SK-N-MC (cell line): ENCODE data around the gene VPS37B.
"Not testable (repeated sequence)": the region's sequence is repeated elsewhere in the genome, so short reads cannot be mapped to it uniquely, and the experiment has no call there.

ENCODE experiments used
- DNase-seq: peaks from one replicate; pipeline ENCODE4 v3.0.0-alpha.2; 2011; ENCODE audit warnings: low read depth, low spot score
- H3K27ac ChIP-seq: fragments of 200-600 bp; sonication (generic); 2 replicates; pipeline ENCODE4 v1.5.1; 2016; ENCODE audit warnings: mixed run types
- H3K36me3 ChIP-seq: fragments of 200-600 bp; sonication (generic); 2 replicates; pipeline ENCODE4 v1.6.1; 2017; ENCODE audit warnings: antibody characterized with exemption, low read length, mixed read lengths; ENCODE audit not compliant: insufficient read depth
- H3K4me3 ChIP-seq: fragments of 200-600 bp; sonication (generic); 2 replicates; pipeline ENCODE4 v1.5.1; 2016
- H3K9ac ChIP-seq: fragments of 200-600 bp; sonication (generic); 2 replicates; pipeline ENCODE4 v1.8.0; 2017; ENCODE audit warnings: mixed run types, mixed read lengths; ENCODE audit not compliant: insufficient read length
- H3K9me3 ChIP-seq: fragments of 200-600 bp; sonication (generic); 2 replicates; pipeline ENCODE4 v1.6.1; 2017; ENCODE audit warnings: low read depth, mild to moderate bottlenecking, antibody characterized with exemption, low read length, moderate library complexity, mixed read lengths
- EZH2 ChIP-seq: fragments of 200-600 bp; sonication (generic); IDR thresholded peaks from one replicate; pipeline ENCODE4 v1.6.1; 2017; ENCODE audit warnings: antibody characterized with exemption
- FOXP2 ChIP-seq: optimal IDR thresholded peaks from 2 replicates; pipeline ENCODE3; 2011; ENCODE audit warnings: mild to moderate bottlenecking, moderate library complexity; ENCODE audit not compliant: insufficient read depth; ENCODE audit errors: extremely low read length, control extremely low read depth
- POLR2AphosphoS5 ChIP-seq: IDR thresholded peaks from 2 replicates; pipeline ENCODE4 v1.6.1; 2012; ENCODE audit warnings: mild to moderate bottlenecking, low read depth, low read length, borderline replicate concordance

The VPS37B gene

DNA sequence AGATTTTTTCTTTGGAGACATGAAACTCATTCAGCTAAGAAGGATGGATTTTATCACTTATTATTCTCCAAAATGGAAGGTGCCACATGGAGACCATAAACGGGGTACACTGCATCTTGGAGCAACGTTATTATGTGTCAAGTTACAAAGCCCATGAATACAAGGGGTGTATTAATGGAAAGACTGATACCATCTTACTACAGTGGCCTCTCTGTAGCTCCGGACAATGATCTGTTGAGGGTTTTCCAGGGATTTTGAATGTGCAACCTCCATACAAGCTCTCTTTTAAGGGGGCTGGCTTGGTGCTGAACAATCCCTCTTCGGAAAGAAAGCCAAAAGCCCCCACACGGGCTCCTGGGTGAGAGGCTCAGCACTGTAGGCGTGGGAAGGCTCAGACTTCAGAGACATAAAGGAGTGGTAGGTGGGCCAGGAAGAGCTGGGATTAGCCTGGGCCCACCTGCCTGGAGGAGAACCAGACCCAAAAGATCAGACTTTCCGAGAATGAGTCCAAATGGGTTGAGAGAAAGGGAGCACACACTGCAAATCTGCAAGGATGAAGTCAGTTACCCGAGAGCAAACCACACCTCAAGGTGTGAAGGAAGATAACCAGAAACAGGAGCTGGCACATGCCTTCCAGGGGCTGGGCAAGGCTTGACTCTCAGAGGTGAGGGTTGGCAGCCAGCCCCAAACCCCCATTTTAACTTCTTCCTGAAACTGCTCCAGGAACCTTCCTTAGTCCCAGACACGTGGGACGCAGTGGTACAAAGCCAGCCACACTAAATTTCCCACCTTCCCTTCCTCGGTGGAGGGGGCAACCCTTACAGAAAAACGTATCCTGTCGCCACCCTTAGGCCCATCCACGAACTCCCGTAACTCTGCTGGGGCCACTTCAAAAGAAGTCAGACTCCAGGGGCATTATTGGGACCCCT lies 1.5 kb downstream of the VPS37B start:
- no peak for TF ChIP-seq POLR2AphosphoS5
- TF ChIP-seq EZH2: no peak
- TF ChIP-seq FOXP2: no peak
- DNase-seq: no peak
- Histone ChIP-seq H3K9ac (peak overlapping the region; percentile 93), H3K36me3 (no peaks in the 10 kb centered on the region), H3K4me3 (peak overlapping the region; percentile 93), H3K27ac (peak overlapping the region; percentile 67), H3K9me3 (no peaks in the 10 kb centered on the region)

DNA sequence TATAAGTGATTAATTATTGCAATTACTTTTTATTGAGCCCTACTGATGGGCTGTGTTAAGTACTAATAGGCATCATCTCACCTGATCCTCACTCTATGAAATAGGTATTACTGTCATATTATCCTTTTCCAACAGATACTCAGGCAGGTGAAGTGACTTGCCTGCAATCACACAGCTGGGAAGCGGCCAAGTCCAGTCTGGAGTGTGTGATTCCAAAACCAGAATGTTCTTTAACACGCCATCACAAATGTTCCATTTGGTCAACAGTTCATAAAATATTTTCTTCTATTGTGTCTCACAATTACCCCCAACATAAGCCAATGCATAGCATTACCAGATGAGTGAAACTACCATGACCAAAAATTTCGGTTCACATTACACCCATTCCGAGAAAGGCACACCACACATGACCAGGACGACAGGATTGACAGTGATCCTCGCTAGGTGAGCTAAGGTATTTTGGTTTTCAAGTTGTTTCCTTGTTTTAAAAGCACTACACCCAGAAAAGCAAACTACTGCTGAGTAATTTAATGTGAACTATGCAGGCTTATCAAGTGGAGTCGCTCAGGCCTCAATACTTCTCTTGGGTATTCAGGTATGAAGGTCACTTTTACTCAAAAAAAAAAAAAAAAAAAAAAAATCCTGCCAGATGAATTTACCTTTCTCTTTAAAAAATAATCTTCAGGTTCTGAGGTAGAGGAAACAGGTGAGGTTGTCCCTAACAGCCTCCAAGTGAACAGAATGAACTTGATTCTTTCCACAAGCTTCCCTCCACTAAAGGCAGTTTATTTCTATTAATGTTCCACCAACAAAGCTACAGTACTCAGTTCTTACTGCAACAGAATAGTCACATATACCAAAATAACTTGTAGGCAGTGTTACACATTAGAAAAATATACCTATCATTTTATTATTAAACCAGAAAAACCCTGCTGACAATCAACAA lies 2.4 kb downstream of the VPS37B start:
- H3K27ac ChIP-seq: peak overlapping the region; percentile 67
- no peak for TF ChIP-seq FOXP2
- no peak for TF ChIP-seq EZH2
- TF ChIP-seq POLR2AphosphoS5: no peak
- H3K9me3 ChIP-seq: no peaks in the 10 kb centered on the region
- H3K4me3 ChIP-seq: peak overlapping the region; percentile 93; the same call in 1 of the 2 replicates
- no peak for DNase-seq
- H3K9ac ChIP-seq: no peak overlapping the region
- H3K36me3 ChIP-seq: no peaks in the 10 kb centered on the region

DNA sequence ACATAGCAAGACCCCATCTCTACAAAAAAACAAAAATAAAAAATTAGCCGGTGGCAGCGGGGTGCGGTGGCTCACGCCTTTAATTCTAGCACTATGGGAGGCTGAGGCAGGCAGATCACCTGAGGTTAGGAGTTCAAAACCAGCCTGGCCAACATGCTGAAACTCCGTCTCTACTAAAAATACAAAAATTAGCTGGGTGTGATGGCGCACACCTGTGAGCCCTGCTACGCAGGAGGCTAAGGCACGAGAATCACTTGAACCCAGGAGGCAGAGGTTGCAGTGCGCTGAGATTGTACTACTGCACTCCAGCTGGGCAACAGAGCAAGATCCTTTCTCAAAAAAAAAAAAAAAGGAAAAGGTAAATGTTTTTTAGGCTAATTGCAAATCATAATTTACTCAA lies 3.2 kb downstream of the VPS37B start:
- DNase-seq, H3K9ac ChIP-seq, H3K9me3 ChIP-seq, H3K36me3 ChIP-seq: not testable (repeated sequence)
- peak overlapping the region; percentile 73 for H3K4me3 ChIP-seq
- H3K27ac ChIP-seq: peak overlapping the region; percentile 91

DNA sequence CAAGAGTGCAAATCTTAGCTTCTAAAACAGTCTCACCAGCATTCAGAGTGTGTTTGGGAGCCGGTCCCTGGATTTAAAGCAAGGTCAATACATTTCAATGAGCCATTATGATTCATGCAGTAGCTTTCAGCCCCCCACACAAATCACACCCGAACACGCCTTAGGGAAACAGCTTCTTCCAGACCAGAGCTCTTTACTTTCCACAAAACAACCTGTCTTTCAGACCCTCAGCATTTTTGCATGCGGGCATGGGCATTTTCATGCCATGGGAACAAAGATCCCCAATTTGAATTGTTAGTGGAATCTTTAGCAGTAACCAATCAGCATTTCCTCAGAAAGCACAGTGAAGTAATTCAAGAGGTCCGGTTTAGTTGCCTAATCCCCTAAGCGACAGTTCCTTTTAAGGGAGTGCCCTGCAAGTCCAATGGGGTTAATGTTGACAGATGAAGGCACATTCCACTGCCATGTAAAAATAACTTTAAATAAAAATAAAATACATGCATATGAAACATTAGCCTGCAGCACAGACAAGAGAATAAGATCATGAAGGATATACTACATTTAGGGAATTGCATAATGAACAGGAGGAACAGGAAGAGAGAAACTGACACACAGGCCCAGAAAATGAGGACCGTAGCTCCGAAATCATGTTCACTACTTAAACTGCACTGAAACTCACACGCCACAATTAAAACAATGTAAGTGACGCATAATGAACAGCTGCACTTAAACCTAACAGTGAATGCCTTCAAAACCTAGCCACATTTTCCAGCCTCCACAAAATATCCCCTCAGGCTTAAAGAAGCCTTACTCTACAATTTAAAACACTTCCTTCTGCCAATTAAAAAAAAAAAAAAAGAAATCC lies 4.0 kb downstream of the VPS37B start:
- TF ChIP-seq POLR2AphosphoS5 (no peak; the same call in 1 of the 2 replicates), EZH2 (no peak), FOXP2 (no peak)
- no peaks in the 10 kb centered on the region for H3K9me3 ChIP-seq
- DNase-seq: peak; percentile 84
- peak overlapping the region; percentile 91 for H3K27ac ChIP-seq
- H3K4me3 ChIP-seq: peak overlapping the region; percentile 73
- peak overlapping the region; percentile 54 for H3K9ac ChIP-seq
- no peaks in the 10 kb centered on the region for H3K36me3 ChIP-seq

DNA sequence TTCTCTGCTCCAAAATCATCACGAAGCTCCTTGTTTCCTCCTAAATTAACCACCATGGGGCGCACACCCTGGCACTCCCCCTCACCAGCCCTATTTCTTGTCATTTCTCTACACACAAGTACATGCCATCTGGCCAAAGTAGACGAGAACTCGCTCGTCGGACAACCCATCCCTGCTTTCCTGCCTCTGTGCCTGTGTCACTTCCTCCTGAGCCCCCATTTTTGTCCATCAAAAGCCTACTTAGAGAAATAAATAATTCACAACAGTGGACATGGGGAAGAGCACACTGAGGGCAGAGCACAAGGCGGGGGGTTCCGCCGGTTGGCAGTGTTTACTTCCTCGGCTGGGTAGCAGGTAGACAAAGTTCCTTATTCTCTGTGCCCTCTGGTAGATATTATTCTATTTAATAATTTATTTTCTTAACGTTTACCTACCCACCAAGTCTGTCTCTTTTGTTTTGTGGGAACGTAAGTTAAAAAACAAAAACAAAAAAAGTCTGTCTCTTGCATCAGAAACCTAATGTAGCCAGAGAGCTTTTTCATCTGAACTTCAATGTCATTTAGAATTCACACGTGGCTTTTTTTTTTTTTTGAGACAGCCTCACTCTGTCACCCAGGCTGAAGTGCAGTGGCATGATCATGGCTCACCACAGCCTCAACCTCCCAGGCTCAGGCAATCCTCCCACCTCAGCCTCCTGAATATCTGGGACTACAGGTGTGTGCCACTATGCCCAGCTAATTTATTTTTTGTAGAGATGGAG lies 6.0 kb downstream of the VPS37B start:
- TF ChIP-seq FOXP2: no peak
- no peaks in the 10 kb centered on the region for H3K36me3 ChIP-seq
- H3K27ac ChIP-seq: no peak overlapping the region
- no peak overlapping the region for H3K4me3 ChIP-seq
- H3K9me3 ChIP-seq: no peaks in the 10 kb centered on the region
- no peak overlapping the region for H3K9ac ChIP-seq
- no peak for DNase-seq

DNA sequence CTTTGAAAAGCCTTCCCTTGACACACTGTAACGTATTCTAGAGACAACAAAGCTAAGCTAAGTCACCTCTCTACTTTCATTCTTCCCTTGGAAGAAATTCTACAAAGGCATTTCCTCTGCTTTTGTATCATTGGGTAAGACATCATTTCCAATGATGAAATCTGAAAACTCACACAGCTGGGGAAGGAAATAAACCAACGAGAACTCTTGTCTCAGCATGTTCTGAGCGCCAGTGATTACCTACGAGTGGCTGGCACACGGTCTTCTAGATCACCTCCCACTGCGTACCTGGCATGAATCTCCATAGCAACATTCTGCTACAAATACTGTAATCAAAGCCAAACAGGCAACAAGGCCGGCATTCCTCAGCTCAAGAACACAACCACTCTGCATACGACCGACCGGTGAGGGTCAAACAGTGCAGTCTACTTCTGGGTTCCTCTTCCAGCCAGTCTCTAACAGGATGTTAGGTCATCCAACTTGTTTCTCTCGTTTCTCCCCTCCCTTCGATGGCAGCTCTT lies 7.6 kb downstream of the VPS37B start:
- H3K4me3 ChIP-seq: no peak overlapping the region
- no peak for DNase-seq

DNA sequence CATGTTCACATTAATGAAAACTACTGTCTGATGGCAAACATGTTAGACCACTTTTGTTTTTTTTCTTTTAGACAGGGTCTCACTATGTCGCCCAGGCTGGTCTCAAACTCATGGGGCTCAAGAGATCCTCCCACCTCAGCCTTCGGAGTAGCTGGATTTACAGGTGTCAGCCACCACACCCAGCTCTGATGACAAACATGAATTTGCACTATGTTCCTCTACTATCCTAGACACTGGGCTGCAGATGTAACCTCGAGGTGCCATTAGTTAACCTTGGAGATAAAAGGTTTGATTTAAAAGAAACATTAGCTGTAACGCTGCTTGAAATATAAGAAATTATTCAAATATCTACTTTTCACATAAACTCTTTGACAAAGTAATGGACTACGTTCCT lies 8.1 kb downstream of the VPS37B start:
- no peak overlapping the region for H3K9ac ChIP-seq

More for the DNA sequence above, 7.6 kb downstream of the VPS37B start:
- TF ChIP-seq POLR2AphosphoS5 (no peak), FOXP2 (no peak), EZH2 (no peak)
- no peaks in the 10 kb centered on the region for H3K36me3 ChIP-seq
- no peak overlapping the region for H3K9ac ChIP-seq
- H3K9me3 ChIP-seq: no peaks in the 10 kb centered on the region
- H3K27ac ChIP-seq: no peak overlapping the region; the same call in 1 of the 2 replicates

More for the DNA sequence above, 8.1 kb downstream of the VPS37B start:
- TF ChIP-seq EZH2 (no peak), POLR2AphosphoS5 (no peak), FOXP2 (no peak)
- Histone ChIP-seq H3K27ac (no peak overlapping the region; the same call in 1 of the 2 replicates), H3K4me3 (no peak overlapping the region), H3K9me3 (no peaks in the 10 kb centered on the region), H3K36me3 (no peaks in the 10 kb centered on the region)
- DNase-seq: no peak
